Body of pancreas (tissue), 4 donors: ENCODE data around the gene GLYATL3. TPM values are rescaled to one million over a fixed set of nuclear protein-coding genes. Genes with fewer than 3 reads are reported as not detected.

Experiments used
- ATAC-seq: fragments of 150-250 bp; one replicate; pipeline ENCODE4 v1.9.1; 2016
- DNase-seq, 4 donors: peaks; one replicate each; pipeline ENCODE4 v3.0.0-alpha.2; 2019
- H3K27ac ChIP-seq, 4 donors: fragments of 200-600 bp; sonication (generic); 1 replicate in 3 of 4; 2 replicates in 1 of 4; pipeline versions ENCODE4 v1.5.1 to v1.6.1; 2016 to 2019; ENCODE audit warnings: mild to moderate bottlenecking in 1 of 4, mixed read lengths in 1 of 4, moderate library complexity in 1 of 4
- H3K27me3 ChIP-seq, 2 donors: fragments of 200-600 bp; sonication (generic); one replicate each; pipeline ENCODE4 v1.6.0; 2016; ENCODE audit warnings: mild to moderate bottlenecking in 1 of 2
- H3K36me3 ChIP-seq, 2 donors: fragments of 200-600 bp; sonication (generic); replicated peaks in 1 of 2; 2 replicates each; pipeline ENCODE4 v1.5.1; 2016; ENCODE audit warnings: low read depth in 2 of 2; ENCODE audit not compliant: insufficient read depth in 1 of 2
- H3K4me1 ChIP-seq: fragments of 200-600 bp; sonication (generic); one replicate; pipeline ENCODE4 v1.6.0; 2016
- H3K4me3 ChIP-seq, 2 donors: fragments of 200-600 bp; sonication (generic); 1 replicate in 1 of 2; 2 replicates in 1 of 2; pipeline ENCODE4 v1.5.1; 2016 to 2019
- H3K9me3 ChIP-seq, 3 donors: fragments of 200-600 bp; sonication (generic); 1 replicate in 2 of 3; 2 replicates in 1 of 3; pipeline ENCODE4 v1.5.1; 2016
- CTCF ChIP-seq, 7 experiments: fragments of 450-650 bp in 4 of 7; fragments of 200-600 bp in 3 of 7; sonication (generic) in 3 of 7; IDR thresholded peaks; one replicate each; pipeline ENCODE4 v1.5.1; 2016 to 2019; ENCODE audit warnings: antibody characterized with exemption in 7 of 7
- POLR2A ChIP-seq, 3 donors: fragments of 450-650 bp; IDR thresholded peaks; one replicate each; pipeline ENCODE4 v1.6.1; 2016; ENCODE audit warnings: antibody characterized with exemption in 3 of 3, mild to moderate bottlenecking in 2 of 3
- WGBS, 2 donors: methylation state at CpG; one replicate each; pipeline ENCODE4 v1.1.5; 2017; 5-methylcytosine and 5-hydroxymethylcytosine counted together
- intact Hi-C: fragments of 100-400 bp; cut with DNase I; formaldehyde crosslinking; loops from one replicate; pipeline ENCODE4 v1.15.1; 2023
- total RNA-seq, 2 donors: library from RNA; depleted of rRNA; stranded (reverse); fragments of >200 nt; gene quantifications; one replicate each; pipeline ENCODE4 v1.1.0, GENCODE V29; 2016

The GLYATL3 gene
- total RNA-seq, 2 donors from 2014 or later, result not detected

- Histone ChIP-seq H3K27ac (peak overlapping the region in 1 of 4 donors; percentile 72), H3K4me1 (peaks cover 36% of the 10 kb centered on the region), H3K4me3 (no peak overlapping the region), H3K9me3 (no peaks in the 10 kb centered on the region), H3K36me3 (no peaks in the 10 kb centered on the region), H3K27me3 (no peaks in the 10 kb centered on the region)
- peak; percentile 75 for ATAC-seq
- peak; percentile 62 to 78 (median 68) for DNase-seq
- TF ChIP-seq POLR2A (IDR thresholded peaks at IDR 0.05) (no peak), CTCF (IDR thresholded peaks at IDR 0.05) (peak in 1 of 7 experiments; percentile 7)
- intact Hi-C loops, result no loop called here
- 41% methylated on average over 7 of the region's 7 CpGs for WGBS, 2 donors
Measured at GRCh38 chr6:49524541-49524940, 24.8 kb downstream of the GLYATL3 start.

- 73 to 94% methylated on average over 12 of the region's 12 CpGs for WGBS, 2 donors
- intact Hi-C loops, result loop anchor here (5.0 kb wide), 1 partner anchor 86 kb away; no protein-coding TSS in a partner anchor
- H3K27me3 ChIP-seq, result no peaks in the 10 kb centered on the region
- no peak overlapping the region for H3K27ac ChIP-seq
- TF ChIP-seq CTCF (IDR thresholded peaks at IDR 0.05) (no peak), POLR2A (IDR thresholded peaks at IDR 0.05) (no peak)
- DNase-seq (no peak), ATAC-seq (no peak)
- no peak overlapping the region for H3K4me3 ChIP-seq
- peaks cover 36% of the 10 kb centered on the region for H3K4me1 ChIP-seq
- H3K36me3 ChIP-seq, result no peaks in the 10 kb centered on the region
- no peaks in the 10 kb centered on the region for H3K9me3 ChIP-seq
Measured at GRCh38 chr6:49526598-49526997, 26.9 kb downstream of the GLYATL3 start.

GRCh38 chr6:49527320-49527719, 27.6 kb downstream of the GLYATL3 start:
- ATAC-seq (no peak), DNase-seq (no peak)
- Histone ChIP-seq H3K4me1 (peaks cover 29% of the 10 kb centered on the region), H3K27me3 (no peaks in the 10 kb centered on the region), H3K36me3 (no peaks in the 10 kb centered on the region), H3K27ac (no peak overlapping the region), H3K4me3 (no peak overlapping the region), H3K9me3 (no peaks in the 10 kb centered on the region)
- intact Hi-C loops, result loop anchor here (5.0 kb wide), 1 partner anchor 85 kb away; no protein-coding TSS in a partner anchor
- 43 to 53% methylated on average over 1 of the region's 1 CpG for WGBS, 2 donors
- TF ChIP-seq POLR2A (IDR thresholded peaks at IDR 0.05) (no peak), CTCF (IDR thresholded peaks at IDR 0.05) (no peak)

- Histone ChIP-seq H3K9me3 (no peaks in the 10 kb centered on the region), H3K4me1 (peaks cover 16% of the 10 kb centered on the region), H3K27ac (no peak overlapping the region), H3K4me3 (no peak overlapping the region), H3K27me3 (no peaks in the 10 kb centered on the region), H3K36me3 (no peaks in the 10 kb centered on the region)
- no peak for ATAC-seq
- DNase-seq, result no peak
- 61 to 62% methylated on average over 3 of the region's 3 CpGs for WGBS, 2 donors
- intact Hi-C loops, result loop anchor here (5.0 kb wide), 1 partner anchor 84 kb away; no protein-coding TSS in a partner anchor
- no peak for TF ChIP-seq CTCF (IDR thresholded peaks at IDR 0.05)
- TF ChIP-seq POLR2A (IDR thresholded peaks at IDR 0.05), result no peak
Measured at GRCh38 chr6:49528571-49528970, 28.8 kb downstream of the GLYATL3 start.

GRCh38 chr6:49530141-49530776, 30.5 kb downstream of the GLYATL3 start:
- no peak for DNase-seq
- no peaks in the 10 kb centered on the region for H3K9me3 ChIP-seq
- WGBS, 2 donors, result 76 to 84% methylated on average over 2 of the region's 2 CpGs
- H3K36me3 ChIP-seq, result no peaks in the 10 kb centered on the region
- TF ChIP-seq CTCF (IDR thresholded peaks at IDR 0.05) (no peak), POLR2A (IDR thresholded peaks at IDR 0.05) (no peak)
- intact Hi-C loops, result no loop called here
- H3K4me1 ChIP-seq, result no peaks in the 10 kb centered on the region
- no peak overlapping the region for H3K27ac ChIP-seq
- H3K27me3 ChIP-seq, result no peaks in the 10 kb centered on the region
- no peak overlapping the region for H3K4me3 ChIP-seq
- no peak for ATAC-seq
